Measurements from ENCODE around the gene SLC6A9.

Gene SLC6A9

DNA sequence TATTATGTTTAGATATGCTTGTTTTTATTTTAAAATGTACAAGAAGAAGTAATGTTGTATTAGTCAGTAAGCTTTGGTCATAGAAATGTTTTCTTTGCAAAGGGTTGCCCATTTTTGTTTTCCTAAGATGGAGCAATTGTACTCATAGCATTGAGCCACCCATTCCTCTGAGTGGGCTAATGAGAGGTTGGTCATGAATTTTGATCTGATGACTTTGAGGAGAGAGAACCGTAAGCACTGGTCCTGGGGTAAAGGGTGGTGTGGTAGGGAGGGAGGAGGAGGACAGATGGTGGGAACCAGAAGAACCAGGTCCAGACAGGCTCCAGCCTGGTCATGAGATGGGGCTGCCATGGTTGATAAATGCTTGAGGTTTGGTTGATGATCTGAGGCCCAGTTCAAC is 15.9 kb upstream of the SLC6A9 start:
- DNase-seq, result no peak

DNA sequence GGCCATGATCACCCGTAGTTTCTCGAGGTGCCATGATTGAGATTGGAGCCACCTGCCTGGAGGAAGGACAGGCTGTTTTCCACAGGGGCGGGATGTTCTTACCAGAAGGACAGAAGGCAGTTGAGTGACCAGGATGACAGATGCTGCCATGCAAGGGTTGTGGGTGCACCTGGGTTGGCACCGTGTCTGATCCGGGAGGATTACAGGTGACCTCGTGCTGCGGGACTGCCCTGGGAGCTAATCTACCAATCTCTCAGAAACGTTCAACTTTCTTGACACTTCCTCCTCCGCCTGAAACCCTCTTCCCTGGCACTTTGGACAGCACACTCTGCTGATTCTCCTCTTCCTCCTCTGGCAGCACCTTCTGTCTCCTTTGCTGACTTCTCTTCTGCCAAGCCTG is 13.8 kb upstream of the SLC6A9 start:
- no peak for DNase-seq

DNA sequence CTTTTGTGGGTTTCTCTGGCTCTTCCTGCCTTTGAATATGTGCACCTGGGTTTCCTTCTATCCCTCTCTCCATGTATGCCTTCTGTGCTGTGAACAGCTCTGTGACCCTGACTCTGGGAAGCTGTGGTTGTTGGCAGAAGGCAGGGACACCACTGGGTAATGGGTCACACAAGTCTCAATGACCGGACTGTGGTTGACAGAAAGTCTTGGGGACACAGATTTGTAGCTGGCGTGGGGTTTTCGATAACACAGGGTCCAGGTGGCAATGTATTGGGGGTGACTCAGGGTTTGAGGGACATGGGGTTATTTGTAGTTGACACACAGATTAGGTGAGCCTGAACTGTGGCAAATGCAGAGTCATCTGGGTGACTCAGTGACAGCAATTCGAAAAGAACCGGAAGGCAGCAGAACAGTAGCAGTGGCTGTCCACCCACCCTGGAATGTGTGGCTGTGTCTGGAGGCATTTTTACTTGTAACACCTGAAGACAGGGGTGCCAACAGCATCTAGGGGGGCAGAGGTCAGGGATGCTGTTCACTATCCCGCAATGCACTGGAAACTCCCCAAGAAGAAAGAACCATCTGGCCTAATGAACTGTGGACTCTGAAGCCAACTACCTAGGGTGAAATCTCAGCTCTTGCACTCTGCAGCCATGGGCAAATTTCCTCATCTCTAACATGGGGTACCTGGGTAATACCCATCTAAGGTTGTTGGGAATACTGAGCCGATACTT is 13.0 kb upstream of the SLC6A9 start:
- no peak for DNase-seq

DNA sequence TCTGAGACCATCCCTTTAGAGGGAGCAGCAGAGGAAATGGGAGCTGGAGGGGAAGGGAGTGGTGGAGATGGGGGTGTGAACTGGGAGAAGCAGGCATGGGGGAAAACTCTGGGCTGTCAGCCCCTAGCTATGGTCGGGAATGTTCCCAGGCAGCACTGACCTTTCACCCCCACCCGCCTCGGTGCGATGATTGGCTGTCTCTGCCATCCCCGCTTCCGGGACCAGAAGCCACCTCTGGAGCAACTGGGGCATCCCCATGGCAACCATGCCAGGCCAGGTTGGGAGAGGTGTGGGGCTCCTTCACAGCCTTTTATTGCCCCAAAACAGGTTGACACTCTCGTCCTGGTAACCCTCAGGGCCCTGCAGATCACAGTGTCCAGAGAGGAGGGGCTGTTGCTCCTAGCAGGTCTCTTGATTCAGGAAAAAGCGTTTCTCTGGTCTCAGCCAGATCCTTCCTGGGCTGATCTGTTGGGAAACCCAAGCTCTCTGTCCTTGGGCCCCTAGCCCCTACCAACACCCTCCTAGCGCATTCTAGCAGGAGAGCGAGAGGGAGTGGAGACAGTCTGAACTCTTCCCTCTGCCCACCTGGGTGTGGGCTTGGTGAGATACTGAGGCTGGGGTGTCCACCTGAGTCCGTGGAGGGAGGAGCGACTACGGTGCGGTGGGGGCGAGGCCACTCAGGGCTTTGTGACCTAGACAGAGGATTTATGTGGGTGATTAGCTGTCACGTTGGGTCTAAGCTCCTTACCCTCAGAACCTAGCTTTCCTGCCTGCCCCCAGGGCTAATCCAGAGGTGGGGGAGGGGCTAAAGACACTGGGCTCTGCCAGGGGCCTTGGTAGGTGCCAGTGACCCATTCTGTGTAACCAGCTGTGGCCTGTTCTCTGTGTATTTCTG is 12.2 kb upstream of the SLC6A9 start:
- no peak for DNase-seq

DNA sequence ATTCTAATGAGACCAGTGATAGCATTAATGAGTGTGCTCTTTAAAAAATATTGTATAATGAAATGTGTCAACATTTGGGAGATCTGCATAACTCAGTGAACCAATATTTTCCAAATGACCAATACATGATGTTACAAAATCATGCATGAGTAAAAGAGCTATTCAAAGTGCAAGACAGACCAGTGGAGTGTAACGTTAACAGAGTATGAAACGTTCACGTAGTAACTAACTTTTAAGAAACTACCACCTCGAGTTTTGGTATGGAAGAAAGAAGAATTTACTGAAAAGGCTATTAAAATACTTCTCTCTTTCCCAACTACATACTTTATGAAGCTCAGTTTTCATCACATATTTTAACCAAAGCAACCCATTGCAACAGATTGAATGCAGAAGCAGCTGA is 9.6 kb upstream of the SLC6A9 start:
- no peak for DNase-seq

DNA sequence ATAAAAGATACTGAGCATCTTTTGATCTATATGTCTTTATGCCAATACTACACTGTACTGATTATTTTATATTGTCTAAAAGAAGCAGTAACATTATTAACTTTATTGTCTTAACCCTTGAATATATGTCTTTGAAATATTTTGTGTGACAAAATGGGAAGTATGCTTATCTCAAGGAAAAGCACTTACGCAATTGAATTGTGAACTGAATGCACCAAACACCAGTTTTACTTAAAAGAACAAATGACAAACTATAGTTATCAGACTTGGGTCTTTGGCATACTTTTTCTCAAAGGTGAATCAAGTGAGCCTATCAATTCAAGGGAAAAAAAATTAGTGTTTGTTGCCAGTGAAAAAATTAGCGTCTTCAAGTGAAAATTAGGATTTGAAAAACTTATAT is 9.2 kb upstream of the SLC6A9 start:
- no peak for DNase-seq

DNA sequence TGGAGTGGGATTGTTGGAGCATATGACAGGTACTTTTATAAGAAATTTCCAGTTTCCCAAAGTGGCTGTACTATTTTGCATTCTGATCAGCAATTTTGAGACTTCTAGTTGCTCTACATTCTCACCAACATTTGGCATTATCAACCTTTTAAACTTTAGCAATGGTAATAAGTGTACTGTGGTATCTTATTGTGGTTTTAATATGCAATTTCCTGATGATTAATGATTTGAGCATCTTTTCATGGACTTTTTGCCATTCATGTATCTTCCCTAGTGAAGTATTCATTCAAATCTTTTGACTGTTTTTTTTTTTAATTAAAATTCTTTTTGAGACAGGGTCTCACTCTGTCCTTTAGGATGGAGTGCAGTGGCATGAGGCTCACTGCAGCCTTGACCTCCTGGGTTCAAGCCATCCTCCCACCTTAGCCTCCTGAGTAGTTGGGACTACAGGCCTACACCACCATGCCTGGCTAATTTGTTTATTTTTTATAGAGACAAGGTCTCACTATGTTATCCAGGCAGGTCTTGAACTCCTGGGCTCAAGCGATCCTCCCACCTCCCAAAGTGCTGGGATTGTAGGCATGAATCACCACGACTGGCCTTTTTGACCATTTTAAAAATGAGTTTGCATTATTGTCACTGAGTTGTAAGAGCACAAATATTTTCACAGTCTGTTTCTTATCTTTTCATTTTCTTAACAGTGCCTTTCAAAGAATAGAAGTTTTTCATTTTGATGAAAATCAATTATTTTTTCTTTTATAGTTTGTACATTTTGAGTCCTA is 7.8 kb upstream of the SLC6A9 start:
- DNase-seq, result no peak

DNA sequence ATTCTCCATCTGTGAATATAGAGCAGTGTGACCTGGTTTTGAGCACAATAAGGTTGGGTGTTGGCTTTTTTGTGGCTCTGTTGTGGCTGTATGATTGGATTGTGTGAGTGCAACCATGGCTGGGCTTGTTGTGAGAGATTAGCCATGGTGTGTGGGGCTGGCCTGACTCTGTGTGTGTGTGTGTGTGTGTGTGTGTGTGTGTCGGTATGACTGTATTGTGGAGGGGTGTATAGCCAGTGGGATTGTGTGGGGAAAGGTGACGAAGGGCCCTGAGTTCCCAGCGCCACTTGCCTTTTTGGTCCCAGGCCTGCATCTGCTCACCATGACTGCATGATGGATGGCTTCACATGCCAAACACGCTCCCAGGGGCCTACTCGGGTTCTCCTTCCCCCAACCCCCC is 5.9 kb upstream of the SLC6A9 start:
- DNase-seq, result no peak

DNA sequence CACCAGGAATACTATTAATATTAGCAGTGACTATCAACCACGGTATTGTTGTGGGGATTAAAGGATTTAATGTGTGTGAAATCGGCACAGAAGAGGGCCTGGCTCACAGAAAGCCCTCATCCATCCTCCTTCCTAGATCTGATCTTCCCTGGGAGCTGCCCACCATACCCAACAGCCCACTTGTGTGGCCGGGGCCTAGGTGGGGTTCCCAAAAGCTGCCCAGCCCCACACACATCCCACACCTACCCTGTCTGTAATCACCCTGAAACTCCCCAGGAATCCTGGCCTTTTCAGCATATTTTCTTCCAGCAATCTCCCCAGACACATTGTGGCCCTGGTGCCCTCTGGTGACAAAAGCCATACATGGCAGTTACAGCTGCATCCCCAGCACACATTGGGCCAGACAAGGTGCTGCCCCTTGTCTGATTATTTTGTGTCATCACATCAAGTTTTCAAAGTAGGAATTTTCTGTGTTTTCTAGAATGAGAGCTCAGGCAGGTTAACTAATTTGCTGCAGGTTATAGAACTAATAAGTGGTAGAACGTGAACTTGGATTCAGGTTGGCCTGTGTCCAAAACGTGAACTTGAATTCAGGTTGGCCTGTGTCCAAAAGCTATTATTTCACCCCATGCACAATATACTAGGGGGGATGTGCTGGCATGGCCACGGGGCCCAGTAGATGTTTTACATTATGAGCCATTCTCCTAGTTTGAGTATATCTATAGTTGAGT is 5.3 kb upstream of the SLC6A9 start:
- peak; percentile 41 for DNase-seq

DNA sequence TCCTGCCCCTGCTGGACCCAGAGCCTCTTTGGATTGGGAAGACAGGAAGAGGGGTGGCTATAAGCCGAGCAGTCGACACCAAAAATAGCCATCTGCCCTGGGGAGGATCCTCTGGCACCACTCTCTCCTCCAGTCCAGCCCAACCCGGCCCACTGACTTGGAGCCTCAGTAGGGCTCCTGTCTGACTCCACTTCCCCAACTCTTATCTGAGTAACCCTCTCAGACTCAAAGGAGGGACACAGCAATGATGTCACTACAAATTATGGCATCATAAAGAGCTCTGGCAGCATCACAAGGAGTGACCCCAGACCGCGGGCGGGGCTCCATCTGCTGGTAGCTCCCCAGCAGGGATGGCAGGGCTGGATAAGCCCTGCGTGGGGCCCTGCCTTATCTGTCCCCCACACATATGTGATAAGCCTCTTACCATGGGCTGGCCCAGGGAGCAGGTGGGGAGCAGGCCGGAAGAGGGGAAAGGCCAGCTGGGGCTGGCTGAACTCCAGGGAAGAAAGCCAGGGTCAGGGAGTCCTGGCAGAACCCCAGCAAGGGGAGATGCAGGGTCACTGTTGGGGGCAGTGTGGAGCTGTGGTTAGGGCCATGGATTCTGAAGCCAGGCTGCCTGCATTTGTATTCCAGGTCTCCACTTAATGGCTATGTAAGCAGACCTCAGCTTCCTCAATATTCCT is 4.6 kb upstream of the SLC6A9 start:
- no peak for DNase-seq

DNA sequence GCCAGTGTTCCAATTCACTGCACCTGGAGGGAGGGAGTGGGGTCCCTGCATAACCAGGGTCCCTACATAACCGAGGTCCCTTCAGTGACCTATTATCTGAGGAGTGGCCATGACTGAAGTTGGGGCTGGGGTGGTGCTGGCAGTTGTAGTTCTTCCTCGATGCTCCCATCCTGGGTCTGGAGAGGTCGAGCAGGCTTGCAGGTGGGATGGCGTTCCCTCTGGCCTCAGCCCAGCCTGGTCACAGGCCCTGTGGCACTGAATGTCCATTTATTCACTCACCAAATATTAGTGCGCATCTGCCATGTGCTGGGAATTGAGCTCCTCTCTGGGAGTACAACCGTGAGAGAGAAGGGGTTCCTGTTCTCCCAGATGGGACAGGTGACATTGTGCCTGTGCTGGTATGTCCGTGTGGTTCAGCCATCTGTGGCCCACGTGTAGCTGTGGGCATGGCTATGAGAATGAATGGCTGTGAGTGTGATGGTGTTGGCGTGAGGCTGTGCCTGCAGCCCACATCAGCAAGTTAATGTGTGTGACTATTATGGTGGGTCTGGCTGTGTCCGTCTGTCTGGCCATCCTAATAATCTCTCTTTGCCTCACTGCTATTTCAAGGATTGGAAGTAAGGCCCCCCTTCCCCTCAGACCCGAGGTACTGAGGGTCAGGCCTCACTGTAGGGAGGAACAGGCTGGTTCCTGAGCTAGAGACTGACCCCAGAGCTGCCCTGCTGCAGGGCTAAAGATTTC is 3.9 kb upstream of the SLC6A9 start:
- DNase-seq, result no peak

DNA sequence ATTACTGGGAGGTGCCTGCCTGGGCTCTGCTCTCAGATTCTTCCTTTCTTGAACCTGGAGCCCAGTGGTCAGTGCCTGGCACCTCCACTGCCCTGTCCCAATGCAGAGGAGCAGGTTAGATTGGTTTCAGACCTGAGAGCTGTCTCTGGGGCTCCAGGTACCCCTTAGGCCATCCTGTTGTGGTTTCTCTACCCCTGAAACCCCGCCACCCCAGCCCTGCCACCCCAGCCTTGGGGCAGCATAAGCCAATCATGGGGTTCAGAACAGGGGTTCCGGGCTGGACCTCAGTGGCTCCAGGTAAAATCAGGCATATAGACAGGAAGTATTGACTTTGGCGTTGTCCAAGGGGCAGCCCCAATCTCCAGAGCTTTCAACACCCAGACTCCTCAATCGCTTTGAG is 3.2 kb upstream of the SLC6A9 start:
- DNase-seq, result no peak

DNA sequence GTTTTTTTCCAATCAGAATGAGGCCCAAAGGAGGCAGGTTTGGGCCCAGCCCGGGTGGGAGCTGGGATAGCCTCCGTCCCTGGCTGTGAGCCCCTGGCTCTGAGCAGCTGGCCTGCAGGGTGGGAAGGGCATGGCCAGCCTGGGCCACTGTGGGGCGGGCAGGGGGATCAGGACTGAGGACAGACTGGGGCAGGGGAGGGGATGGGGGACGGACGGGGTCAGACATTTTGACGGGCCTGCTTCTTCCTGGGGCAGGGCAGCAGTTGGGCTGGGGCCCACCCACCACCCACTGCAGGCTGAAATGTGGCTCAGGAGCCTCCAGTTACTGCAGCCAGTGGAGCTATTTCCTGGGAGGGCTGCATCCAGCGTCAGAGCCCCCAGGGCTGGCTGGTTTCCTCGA is 2.5 kb upstream of the SLC6A9 start:
- DNase-seq, result no peak

DNA sequence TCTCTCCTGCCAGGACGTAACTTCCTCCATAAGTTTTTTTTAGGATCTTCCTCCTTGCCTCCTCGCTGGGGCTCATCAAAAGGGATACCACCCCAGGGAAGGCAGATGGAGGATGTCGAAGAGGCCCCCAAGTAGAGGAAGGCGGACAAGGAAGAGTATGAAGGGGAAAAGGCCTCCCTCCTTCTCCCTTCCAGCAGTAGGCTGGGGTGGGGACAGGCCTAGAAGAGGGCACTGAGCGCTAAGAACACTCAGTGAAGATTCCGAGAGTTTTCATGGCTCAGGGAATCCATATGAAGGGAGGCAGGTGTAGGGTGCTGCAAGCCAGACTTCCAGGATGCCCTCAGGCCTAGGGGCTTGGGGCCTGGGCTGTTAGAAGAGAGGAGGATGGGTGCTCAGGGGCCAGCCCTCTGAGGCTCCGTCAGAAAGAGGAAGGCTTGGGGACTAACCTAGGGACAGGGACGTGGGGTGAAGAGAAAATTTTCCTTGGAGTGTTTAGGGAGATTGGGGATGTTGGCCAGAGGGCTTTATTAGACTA is 1.8 kb upstream of the SLC6A9 start:
- no peak for DNase-seq

DNA sequence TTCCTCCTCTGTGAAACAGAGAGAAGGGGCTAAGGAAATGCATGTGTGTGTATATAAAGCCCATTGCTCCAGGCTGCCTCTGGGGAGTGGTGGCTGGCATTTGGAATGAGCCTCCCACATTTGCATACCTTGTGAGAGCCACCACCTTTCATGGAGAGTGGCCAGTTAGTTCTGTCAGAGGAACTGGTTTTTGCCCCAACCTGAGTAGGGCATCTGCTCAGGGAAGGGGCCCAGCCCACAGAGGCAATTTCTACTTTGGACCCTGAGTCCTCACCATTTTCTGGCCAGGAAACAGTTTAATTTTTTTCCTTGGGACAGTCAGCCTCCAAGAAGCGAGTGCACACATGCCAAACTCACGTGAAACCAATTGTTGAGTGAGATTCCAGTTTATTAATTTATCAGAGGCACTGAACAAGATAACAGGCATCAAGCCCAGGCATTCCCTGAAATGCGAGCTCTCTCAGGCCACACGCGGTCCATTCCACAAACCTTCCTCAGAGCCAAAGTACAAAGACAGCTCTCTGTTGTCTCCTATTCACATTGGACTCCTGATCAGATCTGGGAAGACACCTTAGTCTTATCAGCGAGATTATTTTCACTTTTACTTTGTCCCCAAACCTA is 1.0 kb upstream of the SLC6A9 start:
- DNase-seq, result no peak

DNA sequence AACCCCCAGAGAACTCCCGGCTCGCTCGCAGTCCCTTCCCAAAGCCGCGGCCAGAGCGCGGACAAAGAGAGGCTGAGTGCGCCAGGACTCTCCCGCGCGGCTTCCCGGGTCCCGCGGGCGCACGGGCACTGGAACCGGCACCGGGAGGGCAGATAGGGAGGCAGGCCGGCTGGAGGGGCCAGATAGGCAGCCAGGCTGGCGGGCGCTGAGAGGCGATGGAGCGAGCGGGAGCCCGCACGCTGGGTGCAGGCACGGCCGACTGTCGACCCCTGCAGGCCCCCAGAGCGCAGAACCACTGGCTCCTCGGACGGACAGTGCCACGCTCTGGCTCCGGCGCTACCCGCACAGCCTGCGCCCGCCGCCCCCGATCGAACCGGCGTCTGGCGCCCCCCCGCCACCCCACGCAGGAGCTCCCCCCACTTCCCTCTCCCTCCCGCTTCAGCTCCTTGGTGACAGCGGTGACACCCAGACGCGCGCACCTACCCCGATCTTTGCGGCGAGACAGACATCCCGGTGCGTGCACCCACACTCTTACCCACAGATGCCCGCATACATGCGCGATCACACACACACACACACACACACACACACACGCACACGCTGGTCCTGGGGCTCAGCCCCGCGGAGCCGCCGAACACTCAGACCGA is 534 bp downstream of the SLC6A9 start:
- DNase-seq, result peak; percentile 57

DNA sequence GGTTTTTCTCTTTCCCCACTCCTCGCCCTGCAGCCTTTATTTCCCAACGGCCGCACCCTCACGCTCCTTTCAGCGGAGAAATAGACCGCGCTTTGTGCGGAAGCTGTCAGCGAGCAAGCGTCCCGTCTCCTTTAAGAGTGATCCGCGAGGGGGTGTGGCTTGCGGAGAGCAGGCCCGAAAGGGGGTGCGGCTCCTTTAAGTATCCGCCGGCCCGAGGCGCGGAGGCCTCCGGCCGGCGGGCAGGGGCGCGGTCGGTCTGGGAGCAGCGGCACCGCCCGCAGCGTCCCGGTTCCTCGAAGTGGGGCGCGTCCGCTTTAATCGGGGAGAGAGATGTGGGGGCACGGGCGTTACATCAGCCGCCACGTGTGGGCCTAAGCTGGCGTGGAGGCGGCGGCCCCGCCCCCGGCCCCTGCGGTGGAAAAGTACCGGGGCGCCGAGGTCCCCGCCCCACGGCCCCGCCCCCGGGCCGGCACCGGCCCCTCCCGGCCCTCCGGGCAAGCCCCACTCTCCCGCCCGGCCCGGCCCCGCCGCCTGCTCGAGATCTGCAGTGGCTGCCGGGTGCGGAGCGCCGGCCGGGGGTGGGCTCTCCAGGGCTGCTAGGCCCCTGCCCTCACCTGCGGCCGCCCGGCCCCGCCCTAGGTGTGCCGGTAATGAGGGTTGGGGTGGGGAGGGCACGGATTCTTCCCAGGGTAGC is 1.2 kb downstream of the SLC6A9 start:
- peak; percentile 80 for DNase-seq

DNA sequence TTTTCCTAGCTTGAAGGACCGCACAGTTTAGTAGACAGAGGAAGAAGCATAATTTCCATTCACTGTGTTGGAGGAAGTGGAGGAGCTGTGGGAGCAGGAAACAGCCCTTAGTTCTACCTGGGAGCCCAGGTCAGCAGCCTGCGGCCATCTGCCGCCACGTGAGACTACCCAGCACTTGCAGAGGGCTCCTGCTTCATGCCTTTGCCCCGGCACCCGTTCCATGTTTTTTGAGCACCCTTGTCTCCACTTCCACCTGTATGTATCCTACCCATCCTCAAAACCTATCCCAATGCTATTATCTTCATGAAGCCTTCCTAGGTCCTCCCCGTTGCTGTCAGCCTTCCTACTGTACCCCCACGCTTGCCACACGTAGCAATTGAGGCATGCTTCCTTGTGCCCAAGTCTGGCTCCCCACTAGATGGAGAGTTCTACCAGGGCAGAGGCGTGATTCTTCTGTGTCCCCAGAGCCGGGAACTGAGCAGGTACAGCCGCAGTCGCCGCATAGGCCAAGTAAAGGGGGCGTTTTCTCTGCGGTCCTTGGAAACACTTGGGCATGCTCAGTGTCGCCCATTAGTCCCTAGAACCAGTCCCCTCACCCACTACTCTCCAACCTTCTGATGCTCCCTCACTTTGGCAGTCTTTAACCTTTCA is 1.9 kb downstream of the SLC6A9 start:
- DNase-seq, result no peak

DNA sequence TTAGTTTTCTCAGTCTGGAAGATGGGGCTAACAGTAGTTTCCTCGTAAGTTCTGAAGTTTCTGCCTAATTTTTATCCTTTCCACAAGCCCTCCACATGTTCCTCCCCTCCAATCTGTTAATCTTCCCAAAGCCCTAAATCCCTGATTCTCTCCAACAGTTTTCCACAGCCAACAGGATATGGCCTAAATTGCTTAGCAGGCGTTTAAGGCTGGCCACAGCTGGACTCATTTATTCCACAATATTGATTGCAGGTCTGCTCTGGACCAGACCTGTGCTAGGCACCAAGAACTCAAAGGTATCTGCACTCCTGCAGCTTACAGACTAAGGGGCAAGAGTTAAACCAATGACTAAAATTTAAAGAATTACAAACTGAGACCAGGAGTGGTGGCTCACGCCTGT is 3.9 kb downstream of the SLC6A9 start:
- no peak for DNase-seq

Data from NCI-H146 (cell line).